Prostate gland (tissue), 2 donors: Measurements from ENCODE around the gene CPD.

Experiments
- POLR2A ChIP-seq: fragments of 450-650 bp; IDR thresholded peaks from one replicate; pipeline ENCODE4 v1.6.1; 2016; ENCODE audit warnings: antibody characterized with exemption, mild to moderate bottlenecking
- TF ChIP-seq, protein P1 (sequence below), 4 experiments: fragments of 200-600 bp in 2 of 4; fragments of 450-650 bp in 2 of 4; sonication (generic) in 2 of 4; IDR thresholded peaks; 1 replicate in 3 of 4; 2 replicates in 1 of 4; pipeline ENCODE4 v1.5.1; 2016 to 2019; ENCODE audit warnings: antibody characterized with exemption in 4 of 4, mild to moderate bottlenecking in 2 of 4, moderate library complexity in 2 of 4

DNA sequence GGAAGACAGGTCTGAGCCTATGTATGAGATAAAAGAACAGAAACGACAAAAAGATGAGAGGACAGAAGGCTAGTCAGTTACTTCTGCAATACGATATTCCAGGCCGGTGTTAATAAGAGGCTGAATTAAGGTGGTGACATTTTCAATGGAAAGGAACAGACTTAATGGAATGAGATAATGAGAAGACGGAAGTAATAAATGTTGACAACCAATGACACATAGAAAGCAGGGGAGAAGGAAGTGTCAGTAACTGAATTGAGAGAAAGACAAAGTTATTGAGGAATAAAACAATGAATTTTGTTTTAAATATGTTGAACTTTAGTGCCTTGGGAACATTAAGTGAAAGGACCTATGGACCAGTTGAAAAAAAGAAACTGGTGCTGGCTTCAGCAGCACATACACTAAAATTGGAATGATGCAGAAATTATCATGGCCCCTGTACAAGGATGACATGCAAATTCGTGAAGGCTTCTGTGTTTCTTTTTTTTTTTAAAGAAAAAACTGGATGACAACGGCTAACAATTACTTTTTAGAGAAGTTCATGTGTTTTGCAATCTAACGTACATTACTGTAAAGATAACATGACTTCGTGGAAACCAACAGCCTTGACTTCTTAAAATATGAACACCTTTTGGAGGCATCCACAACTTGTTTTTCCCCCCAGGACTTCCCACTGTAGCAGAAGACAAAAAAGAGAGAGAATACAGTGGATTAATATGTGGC is 18.5 kb upstream of the CPD start:
- TF ChIP-seq, protein P1, sequence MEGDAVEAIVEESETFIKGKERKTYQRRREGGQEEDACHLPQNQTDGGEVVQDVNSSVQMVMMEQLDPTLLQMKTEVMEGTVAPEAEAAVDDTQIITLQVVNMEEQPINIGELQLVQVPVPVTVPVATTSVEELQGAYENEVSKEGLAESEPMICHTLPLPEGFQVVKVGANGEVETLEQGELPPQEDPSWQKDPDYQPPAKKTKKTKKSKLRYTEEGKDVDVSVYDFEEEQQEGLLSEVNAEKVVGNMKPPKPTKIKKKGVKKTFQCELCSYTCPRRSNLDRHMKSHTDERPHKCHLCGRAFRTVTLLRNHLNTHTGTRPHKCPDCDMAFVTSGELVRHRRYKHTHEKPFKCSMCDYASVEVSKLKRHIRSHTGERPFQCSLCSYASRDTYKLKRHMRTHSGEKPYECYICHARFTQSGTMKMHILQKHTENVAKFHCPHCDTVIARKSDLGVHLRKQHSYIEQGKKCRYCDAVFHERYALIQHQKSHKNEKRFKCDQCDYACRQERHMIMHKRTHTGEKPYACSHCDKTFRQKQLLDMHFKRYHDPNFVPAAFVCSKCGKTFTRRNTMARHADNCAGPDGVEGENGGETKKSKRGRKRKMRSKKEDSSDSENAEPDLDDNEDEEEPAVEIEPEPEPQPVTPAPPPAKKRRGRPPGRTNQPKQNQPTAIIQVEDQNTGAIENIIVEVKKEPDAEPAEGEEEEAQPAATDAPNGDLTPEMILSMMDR (IDR thresholded peaks at IDR 0.05), result no peak
- TF ChIP-seq POLR2A, result no peak
